ENCODE data around the gene BBS1.
"Not testable (repeated sequence)": the region's sequence is repeated elsewhere in the genome, so short reads cannot be mapped to it uniquely, and the experiment has no call there.

BBS1 gene

GRCh38 chr11:66582565-66583147 lies 72.2 kb downstream of the BBS1 start:
- DNase-seq, result not testable (repeated sequence)

All from NCI-H526 treated with DMSO at 0.1 percent for 48 hours (cell line).